ENCODE data around the gene LPAR1.

The LPAR1 gene

GRCh38 chr9:111016016-111016415 is 22.3 kb downstream of the LPAR1 start:
- no peak overlapping the region for H2AFZ ChIP-seq (ENCODE audit: low read length)
- no peak overlapping the region for H3K9ac ChIP-seq (ENCODE audit: low read depth, low read length, poor library complexity, severe bottlenecking)
- no peaks in the 10 kb centered on the region for H3K27me3 ChIP-seq (ENCODE audit: insufficient read depth, low read length, poor library complexity, severe bottlenecking)
- no peaks in the 10 kb centered on the region for H3K36me3 ChIP-seq (ENCODE audit: insufficient read depth, low read length)
- H3F3A ChIP-seq (ENCODE audit: low read depth) = no peaks in the 10 kb centered on the region
- H3K9me3 ChIP-seq (ENCODE audit: insufficient read depth, low read depth, low read length) = no peaks in the 10 kb centered on the region
- no peaks in the 10 kb centered on the region for H3K79me2 ChIP-seq (ENCODE audit: insufficient read depth, low read length)
- no peaks in the 10 kb centered on the region for H4K20me1 ChIP-seq (ENCODE audit: insufficient read depth, low read length, poor library complexity, severe bottlenecking)
- TF ChIP-seq CTCF (conservative IDR thresholded peaks at IDR 0.05; ENCODE audit: low read length) = no peak
- TF ChIP-seq EZH2phosphoT487 (IDR thresholded peaks at IDR 0.05; ENCODE audit: borderline replicate concordance) = no peak
- no peak overlapping the region for H3K4me3 ChIP-seq (ENCODE audit: low read length, poor library complexity, severe bottlenecking)
- no peaks in the 10 kb centered on the region for H3K9me2 ChIP-seq (replicated peaks; ENCODE audit: low read depth, low read length)
- no peak overlapping the region for H3K4me2 ChIP-seq (ENCODE audit: low read depth, low read length, poor library complexity, severe bottlenecking)
- no peaks in the 10 kb centered on the region for H3K4me1 ChIP-seq (ENCODE audit: insufficient read depth, low read length, poor library complexity, severe bottlenecking)

GRCh38 chr9:111013707-111014106 is 24.6 kb downstream of the LPAR1 start:
- TF ChIP-seq EZH2phosphoT487 (IDR thresholded peaks at IDR 0.05; ENCODE audit: borderline replicate concordance) (no peak), CTCF (conservative IDR thresholded peaks at IDR 0.05; ENCODE audit: low read length) (no peak)
- H3K9ac ChIP-seq (ENCODE audit: low read depth, low read length, poor library complexity, severe bottlenecking) = no peak overlapping the region
- H3K36me3 ChIP-seq (ENCODE audit: insufficient read depth, low read length) = no peaks in the 10 kb centered on the region
- no peak overlapping the region for H3K4me2 ChIP-seq (ENCODE audit: low read depth, low read length, poor library complexity, severe bottlenecking)
- H3K4me3 ChIP-seq (ENCODE audit: low read length, poor library complexity, severe bottlenecking) = no peak overlapping the region
- no peaks in the 10 kb centered on the region for H3K27me3 ChIP-seq (ENCODE audit: insufficient read depth, low read length, poor library complexity, severe bottlenecking)
- H4K20me1 ChIP-seq (ENCODE audit: insufficient read depth, low read length, poor library complexity, severe bottlenecking) = no peaks in the 10 kb centered on the region
- H3F3A ChIP-seq (ENCODE audit: low read depth) = no peaks in the 10 kb centered on the region
- H3K79me2 ChIP-seq (ENCODE audit: insufficient read depth, low read length) = no peaks in the 10 kb centered on the region
- no peaks in the 10 kb centered on the region for H3K4me1 ChIP-seq (ENCODE audit: insufficient read depth, low read length, poor library complexity, severe bottlenecking)
- no peaks in the 10 kb centered on the region for H3K9me2 ChIP-seq (replicated peaks; ENCODE audit: low read depth, low read length)
- no peaks in the 10 kb centered on the region for H3K9me3 ChIP-seq (ENCODE audit: insufficient read depth, low read depth, low read length)
- no peak overlapping the region for H2AFZ ChIP-seq (ENCODE audit: low read length)

GRCh38 chr9:111013250-111013649 is 25.0 kb downstream of the LPAR1 start:
- Histone ChIP-seq H3K9me3 (ENCODE audit: insufficient read depth, low read depth, low read length) (no peaks in the 10 kb centered on the region), H3K9me2 (replicated peaks; ENCODE audit: low read depth, low read length) (no peaks in the 10 kb centered on the region), H3K4me3 (ENCODE audit: low read length, poor library complexity, severe bottlenecking) (no peak overlapping the region), H3F3A (ENCODE audit: low read depth) (no peaks in the 10 kb centered on the region), H3K79me2 (ENCODE audit: insufficient read depth, low read length) (no peaks in the 10 kb centered on the region), H3K4me2 (ENCODE audit: low read depth, low read length, poor library complexity, severe bottlenecking) (no peak overlapping the region), H4K20me1 (ENCODE audit: insufficient read depth, low read length, poor library complexity, severe bottlenecking) (no peaks in the 10 kb centered on the region), H2AFZ (ENCODE audit: low read length) (no peak overlapping the region), H3K27me3 (ENCODE audit: insufficient read depth, low read length, poor library complexity, severe bottlenecking) (no peaks in the 10 kb centered on the region), H3K4me1 (ENCODE audit: insufficient read depth, low read length, poor library complexity, severe bottlenecking) (no peaks in the 10 kb centered on the region), H3K9ac (ENCODE audit: low read depth, low read length, poor library complexity, severe bottlenecking) (no peak overlapping the region), H3K36me3 (ENCODE audit: insufficient read depth, low read length) (no peaks in the 10 kb centered on the region)
- TF ChIP-seq CTCF (conservative IDR thresholded peaks at IDR 0.05; ENCODE audit: low read length) (no peak), EZH2phosphoT487 (IDR thresholded peaks at IDR 0.05; ENCODE audit: borderline replicate concordance) (no peak)
